Mammary epithelial cell (primary cell): ENCODE results near the gene FRAT2.

Experiments
- CTCF ChIP-seq, 2 donors: IDR thresholded peaks in 1 of 2; conservative IDR thresholded peaks in 1 of 2; 2 replicates each; pipeline ENCODE4 v1.5.1; 2011 to 2012; ENCODE audit warnings: inconsistent platforms in 2 of 2, low read length in 2 of 2, mild to moderate bottlenecking in 2 of 2, control low read depth in 1 of 2, low read depth in 1 of 2; ENCODE audit not compliant: insufficient read depth in 1 of 2; ENCODE audit errors: extremely low read depth in 1 of 2
- EZH2 ChIP-seq: IDR thresholded peaks from 2 replicates; pipeline ENCODE4 v1.6.1; 2012; ENCODE audit warnings: low read length, inconsistent platforms, borderline replicate concordance

DNA sequence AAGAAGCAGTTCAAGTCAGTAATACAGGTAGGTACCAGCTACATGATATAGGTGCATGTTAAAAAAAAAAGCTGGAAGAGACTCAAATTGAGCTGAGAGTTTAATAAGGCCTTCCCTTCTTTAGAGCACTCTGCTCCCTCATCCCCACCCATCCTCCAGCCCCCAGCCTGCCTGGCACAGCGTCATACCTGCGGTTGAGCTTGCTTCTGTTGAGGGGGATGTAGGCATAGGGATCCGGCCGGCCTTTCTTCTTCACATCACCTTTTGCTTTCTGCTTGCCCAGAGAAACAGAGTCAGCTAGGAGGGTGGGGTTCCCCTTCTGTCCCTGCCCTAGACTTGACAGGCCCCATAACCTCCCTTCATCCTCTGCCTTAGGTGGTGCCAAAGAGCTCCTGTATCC, 23.8 kb upstream of the FRAT2 start:
- TF ChIP-seq EZH2 (no peak), CTCF (conservative IDR thresholded peaks at IDR 0.05 in 1 of 2, IDR thresholded peaks at IDR 0.05 in 1 of 2; ENCODE audit: extremely low read depth in 1 of 2, insufficient read depth in 1 of 2, low read depth in 1 of 2, low read length in 2 of 2) (no peak)
